ENCODE results near the gene ADIPOR1.
A peak's percentile ranks its signal among the peaks of the same experiment; 100 is the strongest.

The ADIPOR1 gene

GRCh38 chr1:202972046-202972445, 13.9 kb upstream of the ADIPOR1 start:
- no peak for DNase-seq (ENCODE audit: low read depth in 2 of 3, low spot score in 1 of 3)

- peak in 2 of 3 donors; percentile 7 to 33 for DNase-seq (ENCODE audit: low read depth in 2 of 3, low spot score in 1 of 3)
Observed at GRCh38 chr1:202968895-202969295, 10.8 kb upstream of the ADIPOR1 start.

- no peak for DNase-seq (ENCODE audit: low read depth in 2 of 3, low spot score in 1 of 3)
Observed at GRCh38 chr1:202968351-202968750, 10.2 kb upstream of the ADIPOR1 start.

GRCh38 chr1:202967684-202968281, 9.7 kb upstream of the ADIPOR1 start:
- no peak for DNase-seq (ENCODE audit: low read depth in 2 of 3, low spot score in 1 of 3)

- no peak for DNase-seq (ENCODE audit: low read depth in 2 of 3, low spot score in 1 of 3)
Observed at GRCh38 chr1:202966006-202966898, 8.1 kb upstream of the ADIPOR1 start.

GRCh38 chr1:202965422-202965821, 7.3 kb upstream of the ADIPOR1 start:
- DNase-seq (ENCODE audit: low read depth in 2 of 3, low spot score in 1 of 3) = no peak

GRCh38 chr1:202964791-202965410, 6.8 kb upstream of the ADIPOR1 start:
- DNase-seq (ENCODE audit: low read depth in 2 of 3, low spot score in 1 of 3) = no peak

- no peak for DNase-seq (ENCODE audit: low read depth in 2 of 3, low spot score in 1 of 3)
Observed at GRCh38 chr1:202961220-202961880, 3.2 kb upstream of the ADIPOR1 start.

GRCh38 chr1:202959276-202959620, 1.1 kb upstream of the ADIPOR1 start:
- no peak for DNase-seq (ENCODE audit: low read depth in 2 of 3, low spot score in 1 of 3)

GRCh38 chr1:202958544-202959275, 598 bp upstream of the ADIPOR1 start:
- DNase-seq (ENCODE audit: low read depth in 2 of 3, low spot score in 1 of 3) = no peak

- no peak for DNase-seq (ENCODE audit: low read depth in 2 of 3, low spot score in 1 of 3)
Observed at GRCh38 chr1:202956969-202957368, 1.1 kb downstream of the ADIPOR1 start.

GRCh38 chr1:202954057-202954745, 3.9 kb downstream of the ADIPOR1 start:
- DNase-seq (ENCODE audit: low read depth in 2 of 3, low spot score in 1 of 3) = no peak

GRCh38 chr1:202953392-202953791, 4.7 kb downstream of the ADIPOR1 start:
- DNase-seq (ENCODE audit: low read depth in 2 of 3, low spot score in 1 of 3) = no peak

GRCh38 chr1:202952818-202953217, 5.3 kb downstream of the ADIPOR1 start:
- no peak for DNase-seq (ENCODE audit: low read depth in 2 of 3, low spot score in 1 of 3)

GRCh38 chr1:202952099-202952498, 6.0 kb downstream of the ADIPOR1 start:
- no peak for DNase-seq (ENCODE audit: low read depth in 2 of 3, low spot score in 1 of 3)

GRCh38 chr1:202951437-202951836, 6.7 kb downstream of the ADIPOR1 start:
- no peak for DNase-seq (ENCODE audit: low read depth in 2 of 3, low spot score in 1 of 3)

GRCh38 chr1:202945483-202945882, 12.6 kb downstream of the ADIPOR1 start:
- DNase-seq (ENCODE audit: low read depth in 2 of 3, low spot score in 1 of 3) = no peak

- DNase-seq (ENCODE audit: low read depth in 2 of 3, low spot score in 1 of 3) = no peak
Observed at GRCh38 chr1:202944438-202944921, 13.6 kb downstream of the ADIPOR1 start.

GRCh38 chr1:202942426-202942825, 15.7 kb downstream of the ADIPOR1 start:
- no peak for DNase-seq (ENCODE audit: low read depth in 2 of 3, low spot score in 1 of 3)

- DNase-seq (ENCODE audit: low read depth in 2 of 3, low spot score in 1 of 3) = no peak
Observed at GRCh38 chr1:202941372-202941771, 16.7 kb downstream of the ADIPOR1 start.
